ENCODE data around the gene MT4.

The MT4 gene

DNA sequence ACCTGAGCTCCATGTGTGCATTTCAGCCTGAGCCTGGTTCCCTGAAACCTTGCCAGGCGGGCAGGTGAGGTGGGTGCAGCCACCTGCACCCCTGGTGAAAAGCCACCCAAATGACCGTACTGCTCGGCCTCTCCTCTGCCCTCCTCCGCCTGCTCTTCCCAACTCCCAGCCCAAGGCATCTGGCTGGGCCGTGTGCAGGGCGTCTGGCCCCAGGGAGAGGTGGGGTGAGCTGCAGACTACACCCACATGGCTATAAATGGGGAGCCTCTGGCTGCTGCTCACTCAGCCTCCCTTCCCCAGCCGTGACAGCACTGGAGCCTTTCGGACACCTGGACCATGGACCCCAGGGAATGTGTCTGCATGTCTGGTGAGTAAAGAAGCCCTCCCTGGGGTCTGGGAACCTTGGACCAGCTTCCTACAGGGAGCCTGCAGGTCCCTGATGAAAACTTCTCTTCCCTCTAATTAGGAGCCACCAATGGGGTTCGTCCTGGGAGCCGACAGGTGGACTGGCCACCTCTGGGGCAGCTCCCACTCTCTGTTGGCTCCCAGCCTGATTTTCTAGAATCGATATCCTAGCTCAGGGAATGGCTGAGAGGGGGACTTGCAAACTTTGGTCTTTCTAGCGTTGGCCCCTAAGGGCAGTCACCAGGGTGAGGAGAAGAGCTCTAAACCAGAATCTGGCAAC lies at the start of gene MT4:
MT4 (plus strand) TSS at position 281 of the 685 bp plus-strand sequence; CDS start at position 337, 56 bp downstream.
- DNase-seq (ENCODE audit: insufficient read length, low spot score) (no peak), FAIRE-seq (no peak)

DNA sequence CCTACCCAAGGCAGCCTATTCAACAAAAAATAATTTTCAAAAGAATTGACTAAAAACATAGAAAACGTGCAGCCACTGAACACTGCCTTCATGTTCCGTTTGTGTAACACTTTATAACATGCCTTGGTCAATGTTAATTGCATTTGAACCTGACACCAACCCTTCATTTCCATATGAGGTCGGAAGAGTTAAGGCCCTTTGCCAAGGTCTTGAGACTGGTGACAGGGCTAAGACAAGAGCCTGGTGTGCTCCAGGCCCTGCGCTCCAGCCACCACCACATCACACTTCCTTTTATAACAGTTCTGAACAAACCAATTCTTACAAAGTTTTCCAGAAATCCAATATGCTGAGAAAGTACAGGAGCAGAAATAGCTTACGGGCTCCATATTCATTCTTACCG lies 49.2 kb upstream of the MT4 start:
- FAIRE-seq (no peak), DNase-seq (ENCODE audit: insufficient read length, low spot score) (no peak)

DNA sequence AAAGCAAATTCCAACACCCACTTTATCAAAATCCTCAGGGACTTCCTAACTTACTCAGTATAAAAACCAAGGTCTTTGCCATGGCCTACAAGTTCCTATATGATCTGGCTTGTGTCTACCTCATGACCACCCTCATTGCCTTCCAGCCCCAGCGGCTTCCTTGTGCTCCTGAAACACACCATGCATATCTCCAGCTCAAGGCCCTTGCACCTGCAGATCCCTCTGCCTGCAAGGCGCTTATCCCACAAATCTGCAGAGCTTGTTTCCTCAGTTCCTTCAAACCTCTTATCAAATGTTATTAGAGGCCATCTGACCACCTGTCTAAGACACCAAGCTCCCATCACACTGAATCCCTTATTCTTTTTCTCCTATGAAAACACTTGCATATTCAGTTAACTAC lies 47.7 kb upstream of the MT4 start:
- FAIRE-seq (no peak), DNase-seq (ENCODE audit: insufficient read length, low spot score) (no peak)

DNA sequence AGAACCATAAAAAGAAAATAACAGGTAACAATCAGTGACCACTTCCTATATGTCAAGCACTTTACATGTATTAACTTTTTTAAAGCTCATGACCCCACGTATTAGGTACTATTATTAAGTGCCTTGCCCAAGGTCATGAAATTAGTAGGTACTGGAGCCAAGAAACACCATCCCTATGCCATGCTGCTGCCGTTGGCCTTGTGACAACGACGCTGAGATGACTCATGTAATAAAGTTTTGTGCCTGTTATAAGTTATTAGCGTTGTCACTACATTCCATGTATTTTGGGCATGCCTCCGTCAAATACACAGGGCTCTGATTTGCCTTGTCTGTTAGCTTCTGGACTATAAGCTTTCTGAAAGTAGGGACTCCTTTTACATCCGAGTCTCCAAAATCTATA lies 46.4 kb upstream of the MT4 start:
- DNase-seq (ENCODE audit: insufficient read length, low spot score) (no peak), FAIRE-seq (no peak)

DNA sequence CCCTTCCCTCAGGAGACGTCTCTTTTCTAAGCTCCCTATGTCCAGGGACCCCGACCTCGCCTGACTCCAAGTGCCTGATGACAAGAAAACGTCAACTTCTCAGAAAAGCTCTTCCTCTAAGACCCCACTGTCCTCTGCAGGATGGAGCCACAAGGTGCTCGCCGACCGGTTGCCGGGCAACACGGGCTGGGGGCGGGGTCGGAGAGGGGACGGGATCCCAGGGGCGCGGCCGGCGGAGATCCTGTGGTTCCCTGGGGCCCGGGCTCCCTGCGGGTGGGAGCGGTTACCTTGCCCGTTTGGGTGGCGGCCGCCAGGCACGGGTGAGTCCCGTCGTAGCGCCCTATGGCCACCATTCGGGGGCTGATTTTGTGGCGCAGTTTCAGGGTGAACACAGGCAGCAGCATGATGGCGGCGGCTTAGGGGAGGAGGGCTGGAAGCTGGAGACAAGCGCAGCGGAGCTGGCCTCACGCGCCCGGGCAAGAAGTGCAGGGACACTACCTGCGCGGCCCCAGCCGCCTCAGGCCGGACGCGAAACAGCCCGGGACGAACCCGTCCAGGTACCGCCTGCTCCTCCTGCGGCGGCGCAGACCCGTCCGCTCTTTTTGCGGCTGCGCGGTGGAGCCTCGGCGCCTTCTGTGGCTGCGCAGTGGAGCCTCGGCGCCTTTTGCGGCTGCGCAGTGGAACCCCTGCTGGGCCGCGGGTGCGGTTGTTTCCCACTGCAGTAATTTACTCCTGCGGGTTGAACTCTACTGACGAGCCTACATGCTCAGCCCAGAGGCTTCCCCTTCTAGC lies 45.2 kb upstream of the MT4 start, which contains the start of gene BBS2:
BBS2 (minus strand) TSS at position 566 of the 792 bp plus-strand sequence; CDS start at position 404, 162 bp downstream.
- peak; percentile 77 for DNase-seq (ENCODE audit: insufficient read length, low spot score)
- FAIRE-seq: peak; percentile 86

DNA sequence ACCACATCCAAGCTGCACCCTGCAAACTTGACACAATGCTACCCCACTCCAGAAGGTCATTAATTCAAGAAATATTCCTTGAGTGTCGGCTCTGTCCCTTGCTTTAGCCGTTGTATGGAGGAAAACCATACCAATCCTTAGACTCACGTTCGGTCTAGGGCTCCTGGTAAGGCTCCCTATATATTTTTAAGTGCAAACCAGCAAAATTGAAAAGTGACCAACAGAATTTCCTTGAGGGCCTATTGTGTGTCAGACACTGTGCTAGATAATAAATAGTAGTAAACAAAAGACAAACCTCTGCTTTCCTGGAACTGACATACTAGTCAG lies 44.7 kb upstream of the MT4 start:
- DNase-seq (ENCODE audit: insufficient read length, low spot score): no peak

DNA sequence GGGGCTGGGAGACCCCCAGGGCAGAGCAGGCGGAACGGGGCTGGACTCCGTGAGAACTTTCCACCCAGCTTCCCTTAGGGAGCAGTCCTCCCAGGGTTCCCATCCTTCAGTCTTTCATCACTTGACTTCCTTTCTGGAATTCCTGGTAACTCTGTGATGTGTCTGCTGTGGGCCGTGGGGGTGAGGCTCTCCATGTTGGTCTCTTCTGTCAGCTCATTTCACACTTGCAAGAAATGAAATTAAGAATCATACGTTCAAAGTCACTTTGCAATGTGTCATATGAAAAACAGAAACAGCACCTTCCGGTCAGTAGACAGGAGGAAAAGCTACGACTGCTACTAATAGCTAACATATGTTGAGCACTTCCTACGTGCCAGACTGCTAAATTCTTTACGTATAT lies 39.6 kb upstream of the MT4 start:
- FAIRE-seq: no peak
- no peak for DNase-seq (ENCODE audit: insufficient read length, low spot score)

More for the DNA sequence above, 44.7 kb upstream of the MT4 start:
- FAIRE-seq: no peak

DNA sequence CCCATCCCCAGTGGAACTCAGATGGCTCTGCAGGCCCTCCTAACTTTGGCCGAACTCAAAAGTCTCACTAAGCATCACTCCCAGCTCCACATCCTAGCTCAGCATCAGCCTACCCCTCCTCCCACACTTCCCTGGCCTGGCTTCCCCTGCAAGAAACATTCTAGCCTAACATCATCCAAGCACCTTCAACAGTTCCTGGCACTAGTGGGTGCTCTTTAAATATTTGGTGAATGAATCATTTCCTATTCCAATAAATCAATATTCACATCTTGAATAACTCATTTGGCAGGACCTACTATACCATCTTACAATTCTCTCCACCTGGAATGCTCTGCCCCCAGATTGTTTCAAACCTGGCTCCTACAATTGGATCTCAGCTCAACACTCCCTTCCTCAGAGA lies 34.0 kb upstream of the MT4 start:
- FAIRE-seq (no peak), DNase-seq (ENCODE audit: insufficient read length, low spot score) (no peak)

DNA sequence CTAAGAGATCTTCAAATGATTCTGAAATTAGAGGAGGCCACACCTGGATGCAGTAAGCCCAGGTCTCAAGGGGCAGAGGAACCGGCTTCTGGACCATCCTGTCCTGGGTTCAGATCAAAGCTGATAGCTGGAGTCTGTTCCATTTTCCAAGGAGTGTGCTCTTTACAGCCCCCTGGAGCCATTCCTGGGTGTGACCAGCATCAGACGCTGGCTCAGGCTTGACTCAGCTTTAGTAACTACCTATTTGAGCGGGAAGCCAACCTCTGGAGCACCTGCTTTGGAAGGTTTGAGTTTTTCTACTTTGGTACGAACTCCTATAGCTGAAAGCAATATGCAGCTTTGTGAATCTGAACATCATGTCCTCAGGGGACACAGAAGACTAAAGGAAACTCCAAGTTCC lies 32.2 kb upstream of the MT4 start:
- no peak for FAIRE-seq
- DNase-seq (ENCODE audit: insufficient read length, low spot score): no peak

DNA sequence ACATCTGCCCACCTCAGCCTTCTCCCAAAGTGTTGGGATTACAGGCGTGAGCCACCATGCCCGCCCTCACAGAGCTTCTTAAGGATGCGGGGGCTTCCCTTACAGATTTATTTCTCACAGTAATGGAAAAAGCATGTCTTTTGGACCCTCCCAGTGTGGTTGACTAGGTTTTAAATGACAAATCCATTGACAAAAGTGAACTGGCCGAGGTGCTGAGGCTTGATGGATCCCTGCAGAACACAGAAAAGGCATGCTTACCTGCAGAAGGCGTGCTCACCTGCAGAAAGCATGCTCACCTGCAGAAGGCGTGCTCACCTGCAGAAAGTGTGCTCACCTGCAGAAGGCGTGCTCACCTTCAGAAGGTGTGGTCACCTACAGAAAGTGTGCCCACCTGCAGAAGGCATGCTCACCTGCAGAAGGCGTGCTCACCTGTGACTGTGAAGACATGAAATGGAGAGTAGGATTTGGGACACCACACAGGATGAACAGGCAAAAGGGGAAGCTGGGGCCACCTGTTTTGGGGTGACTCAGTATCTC lies 30.0 kb upstream of the MT4 start:
- DNase-seq (ENCODE audit: insufficient read length, low spot score): no peak

DNA sequence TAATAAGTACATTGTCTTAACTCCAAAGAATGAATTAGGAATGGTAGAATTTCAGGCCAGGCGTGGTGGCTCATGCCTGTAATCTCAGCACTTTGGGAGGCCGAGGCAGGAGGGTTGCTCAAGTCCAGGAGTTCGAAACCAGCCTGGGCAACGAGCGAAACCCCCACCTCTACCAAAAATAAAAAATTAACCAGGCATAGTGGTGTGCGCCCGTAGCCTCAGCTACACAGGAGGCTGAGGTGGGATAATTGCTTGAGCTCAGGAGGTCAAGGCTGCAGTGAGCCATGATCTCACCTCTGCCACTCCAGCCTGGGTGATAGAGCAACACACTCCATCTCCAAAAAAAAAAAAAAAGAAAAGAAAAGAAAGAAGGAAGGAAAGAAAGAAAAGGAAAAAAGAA lies 26.5 kb upstream of the MT4 start:
- no peak for FAIRE-seq

More for the DNA sequence above, 30.0 kb upstream of the MT4 start:
- no peak for FAIRE-seq

DNA sequence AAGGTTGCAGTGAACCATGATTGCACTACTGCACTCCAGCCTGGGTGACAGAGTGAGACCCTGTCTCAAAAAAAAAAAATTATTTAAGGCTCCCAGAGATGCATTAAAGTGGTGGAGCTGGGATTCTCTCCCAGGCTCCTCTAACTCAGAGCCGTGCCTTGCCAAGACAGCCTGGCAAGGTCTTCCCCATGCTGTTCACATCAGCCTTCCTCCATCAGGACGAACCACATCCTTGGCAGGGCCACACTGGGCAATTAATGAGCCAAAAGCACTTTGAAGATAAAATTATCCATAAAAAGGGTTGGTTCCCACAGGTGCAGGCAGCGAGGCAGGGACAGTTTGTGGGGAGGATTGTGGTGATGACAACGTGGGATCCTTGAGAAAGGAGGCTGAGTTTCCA lies 25.2 kb upstream of the MT4 start:
- DNase-seq (ENCODE audit: insufficient read length, low spot score) (no peak), FAIRE-seq (no peak)

More for the DNA sequence above, 26.5 kb upstream of the MT4 start:
- DNase-seq (ENCODE audit: insufficient read length, low spot score): no peak

DNA sequence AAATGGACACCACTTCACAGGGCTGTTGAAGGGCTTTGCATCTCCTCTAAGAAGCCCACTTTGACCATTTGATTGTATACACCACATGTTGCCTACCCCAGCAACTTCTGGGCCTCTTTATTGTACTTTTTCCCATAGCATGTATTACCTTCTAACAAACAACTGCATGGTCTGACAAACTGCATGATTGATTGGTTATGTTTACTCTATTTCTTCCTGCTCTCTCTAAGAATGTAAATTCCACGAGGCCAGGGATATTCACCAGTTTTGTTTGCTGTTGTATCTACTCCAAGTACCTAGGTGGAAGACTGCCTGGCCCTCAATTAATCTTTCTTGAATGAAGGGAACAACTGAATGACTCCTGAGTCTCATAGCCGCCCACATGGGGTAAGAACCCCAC lies 22.8 kb upstream of the MT4 start:
- DNase-seq (ENCODE audit: insufficient read length, low spot score) (no peak), FAIRE-seq (no peak)

DNA sequence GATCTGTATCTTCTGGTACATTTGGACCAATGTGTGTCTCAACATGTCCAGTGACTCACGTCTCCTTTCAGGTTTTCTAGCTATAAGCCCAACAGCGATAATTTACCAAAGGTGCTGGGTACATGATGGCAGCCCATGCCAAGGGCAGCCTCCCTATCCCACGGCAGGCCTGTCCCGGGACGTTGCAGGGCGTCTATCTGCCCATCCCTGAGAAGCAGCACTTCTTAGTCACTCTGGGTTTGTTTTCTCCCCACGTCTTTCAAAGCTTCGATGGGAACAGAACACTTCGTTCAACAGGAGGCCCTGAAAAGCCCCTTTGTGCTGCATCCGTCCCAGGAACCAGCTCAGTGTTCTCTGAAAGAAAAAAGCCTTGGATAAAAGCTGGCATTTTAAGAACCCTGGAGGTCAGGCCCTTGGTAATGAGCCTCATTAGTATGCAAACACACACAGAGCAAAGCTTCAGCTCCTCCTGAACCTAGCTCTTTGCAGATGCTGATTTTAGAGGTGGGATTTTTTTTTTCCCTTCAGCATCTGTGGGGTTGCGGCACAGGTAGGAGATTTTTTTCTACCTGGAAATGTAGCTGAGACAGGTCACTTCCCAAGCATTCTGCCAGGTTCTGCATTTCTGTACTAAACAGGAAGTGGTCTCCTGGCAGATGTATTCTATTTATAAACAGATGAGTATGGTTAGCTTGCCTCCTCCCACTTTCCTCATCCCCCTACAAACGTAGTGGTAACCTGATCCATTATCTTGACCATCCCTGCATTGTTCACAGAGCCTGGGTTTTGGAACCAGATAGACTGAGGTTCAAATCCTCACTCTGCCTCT lies 17.5 kb upstream of the MT4 start:
- no peak for DNase-seq (ENCODE audit: insufficient read length, low spot score)
- FAIRE-seq: peak; percentile 18

DNA sequence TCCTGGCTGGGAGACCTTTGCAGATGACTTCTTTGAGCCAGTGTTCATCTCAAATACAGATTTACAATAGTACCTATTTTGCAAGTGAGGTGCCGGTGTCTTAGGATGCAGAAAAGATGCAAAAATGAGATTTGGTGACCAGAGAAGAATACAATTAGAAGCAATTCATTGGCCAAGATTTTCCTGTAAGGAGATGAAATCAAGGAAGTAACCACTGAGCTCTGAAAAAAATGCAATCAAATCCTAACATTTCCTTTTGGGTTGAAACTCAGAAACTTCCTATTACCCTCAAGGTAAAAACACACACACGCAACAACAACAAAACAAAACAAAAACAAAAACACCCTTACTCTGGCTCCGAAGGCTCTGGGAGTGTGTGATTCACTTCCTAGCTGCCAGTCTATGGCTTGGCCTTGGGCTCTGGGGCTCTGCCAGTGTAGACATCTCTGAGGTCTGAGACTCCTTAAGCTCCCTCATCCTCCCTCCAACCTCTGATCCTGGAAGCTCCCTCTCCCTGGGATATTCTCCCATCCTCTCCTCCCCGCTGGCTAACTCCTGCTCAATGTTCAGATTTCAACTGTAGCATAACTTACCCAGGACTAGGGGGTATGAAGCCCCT lies 16.8 kb upstream of the MT4 start:
- FAIRE-seq (no peak), DNase-seq (ENCODE audit: insufficient read length, low spot score) (no peak)

DNA sequence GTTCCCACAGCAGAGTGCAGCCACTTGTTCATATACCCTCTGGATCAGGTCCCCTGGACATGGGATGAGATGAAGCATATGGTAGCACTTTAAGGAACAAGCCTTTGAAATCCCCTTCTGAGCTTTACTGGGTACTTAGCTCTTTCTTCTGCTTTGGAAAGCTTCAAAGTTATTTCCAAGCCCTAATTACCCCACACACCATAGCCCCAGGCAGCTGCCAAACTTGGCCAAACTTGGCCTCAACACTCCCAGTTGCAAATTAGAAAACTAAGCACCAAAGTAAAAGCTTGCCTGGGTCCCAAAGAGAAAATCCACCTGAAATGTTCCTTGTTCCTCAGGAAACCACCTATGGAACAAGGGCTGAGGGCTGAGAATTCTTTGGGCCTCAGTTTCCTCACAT lies 15.7 kb upstream of the MT4 start:
- no peak for DNase-seq (ENCODE audit: insufficient read length, low spot score)
- no peak for FAIRE-seq

DNA sequence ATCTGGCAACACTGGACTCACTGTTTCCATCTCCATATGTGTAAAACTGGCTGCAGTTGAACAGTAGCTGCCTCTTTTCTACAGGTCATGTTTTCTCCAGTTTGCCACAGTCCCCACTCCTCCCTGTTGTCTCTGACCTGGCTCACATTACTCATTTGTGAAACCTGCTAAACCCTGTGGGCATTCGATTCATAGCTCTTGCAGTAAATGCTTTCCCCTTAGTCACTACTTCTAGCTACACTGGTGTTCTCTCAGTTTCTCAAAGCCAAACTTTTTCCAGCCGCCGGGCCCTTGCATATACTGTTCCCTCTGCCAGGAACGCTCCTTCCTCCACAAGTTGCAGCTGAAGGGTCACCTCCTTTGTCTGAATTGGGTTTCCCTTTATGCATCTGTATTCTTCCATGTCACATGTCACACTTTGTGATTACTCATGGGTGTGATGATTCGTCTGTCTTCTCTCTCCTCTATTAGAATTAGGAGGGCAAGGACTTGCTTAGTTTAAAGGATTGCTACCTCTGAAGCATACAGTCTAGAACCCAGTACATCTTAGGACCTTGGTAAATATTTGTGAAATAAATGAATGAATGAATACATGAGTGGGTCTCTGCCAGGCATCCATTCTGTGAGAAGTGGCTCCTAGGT lies 15.0 kb upstream of the MT4 start:
- DNase-seq (ENCODE audit: insufficient read length, low spot score) (no peak), FAIRE-seq (no peak)

DNA sequence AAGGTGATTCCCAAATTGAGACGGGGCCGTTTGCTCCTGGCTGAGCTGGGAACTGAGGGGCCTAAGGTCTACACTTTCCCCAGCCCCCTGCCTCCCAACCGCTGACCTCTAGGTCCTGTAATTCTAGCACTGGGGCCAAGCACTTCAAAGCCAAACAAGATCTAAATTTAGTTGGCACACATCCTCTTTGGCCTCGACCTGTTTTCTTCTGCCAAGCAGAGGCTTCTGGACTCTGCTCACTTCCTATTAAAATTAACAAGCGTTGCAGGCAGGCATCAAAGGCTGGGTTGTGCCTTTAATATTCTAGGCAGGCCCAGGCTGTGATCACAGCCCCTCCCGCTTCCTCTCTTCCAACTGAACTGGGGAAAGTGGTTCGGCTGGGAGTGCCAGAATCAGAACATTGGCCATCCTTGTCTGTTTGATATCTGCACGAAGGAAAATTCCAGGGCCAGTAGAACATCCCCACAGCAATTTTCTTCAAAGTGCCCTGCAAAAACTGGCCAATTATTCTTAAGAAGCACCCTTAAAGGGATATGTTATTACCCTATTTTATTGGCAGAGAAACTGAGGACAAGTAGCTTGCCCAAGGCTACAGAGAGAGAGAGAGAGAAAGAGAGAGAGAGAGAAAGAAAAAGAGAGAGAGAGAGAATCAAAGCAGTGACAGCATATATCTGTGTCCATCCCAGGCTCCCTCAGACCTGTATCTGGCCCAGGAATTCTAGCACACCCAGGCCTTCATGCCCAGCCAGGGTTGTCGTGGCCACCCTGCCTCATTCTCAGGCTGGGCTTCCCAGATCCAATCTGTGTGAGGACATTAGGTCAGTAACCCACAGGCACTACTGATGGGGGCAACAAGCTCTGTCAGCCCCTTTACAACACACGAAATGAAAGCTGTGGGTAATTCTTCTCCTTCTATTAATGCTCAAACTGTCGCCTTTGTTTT lies 12.8 kb upstream of the MT4 start:
- FAIRE-seq (no peak), DNase-seq (ENCODE audit: insufficient read length, low spot score) (no peak)

DNA sequence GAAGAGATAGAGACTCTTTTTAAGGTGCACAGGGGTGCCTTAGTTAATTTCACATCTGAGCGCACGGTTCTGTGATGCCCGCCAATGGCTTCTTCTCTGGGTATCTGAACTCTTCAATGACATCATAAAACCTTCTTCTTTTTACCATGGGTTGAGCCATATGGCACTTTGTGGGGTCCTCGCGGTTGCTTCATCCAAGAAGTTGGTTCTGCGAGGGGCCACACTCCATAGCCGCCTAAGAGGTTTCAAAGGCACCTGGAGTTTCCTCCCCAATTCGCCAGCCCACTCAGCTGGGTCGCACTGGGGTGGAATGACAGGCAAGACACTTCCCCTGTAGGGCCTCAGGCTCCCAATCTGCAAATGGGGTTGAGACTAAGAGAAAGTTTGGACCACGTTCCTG lies 10.4 kb upstream of the MT4 start:
- no peak for DNase-seq (ENCODE audit: insufficient read length, low spot score)
- no peak for FAIRE-seq
